IMR-90 (cell line): ENCODE data around the gene CCDC134. TPM values are rescaled to one million over a fixed set of nuclear protein-coding genes. Genes with fewer than 3 reads are reported as not detected.

Source experiments
- ATAC-seq: fragments of 200-7000 bp; cut with Tn5 transposase; 2 replicates; pipeline ENCODE4 v1.9.1; 2020; ENCODE audit warnings: low read depth, mild to moderate bottlenecking, moderate library complexity
- BruUV-seq: library from RNA; stranded (reverse); fragments of 400-500 nt; replicated peaks from 2 replicates; lab custom pipeline; 2021; lab: Mats Ljungman, UMichigan
- CTCF ChIA-PET: fragments of 300-600 bp; formaldehyde crosslinking; extraction: SDS; loops from one replicate; lab custom pipeline; 2021; ENCODE audit warnings: antibody characterized with exemption; lab: Yijun Ruan, JAX
- POLR2A ChIA-PET: fragments of 300-600 bp; sonication (Branson Sonifier 250); formaldehyde crosslinking; loops from one replicate; lab custom pipeline; 2022; ENCODE audit warnings: antibody characterized with exemption; ENCODE audit not compliant: unreplicated experiment; lab: Charles Lee
- DNase-seq: peaks from one replicate; pipeline ENCODE4 v3.0.0; 2013
- H2AFZ ChIP-seq: replicated peaks from 2 replicates; pipeline ENCODE3; 2013; ENCODE audit warnings: low read length, mild to moderate bottlenecking; ENCODE audit not compliant: poor library complexity
- H2AK5ac ChIP-seq: 2 replicates; pipeline ENCODE4 v1.6.1; 2013; ENCODE audit warnings: low read depth, low read length, inconsistent platforms
- H2AK9ac ChIP-seq: replicated peaks from 2 replicates; pipeline ENCODE3; 2013; ENCODE audit warnings: mild to moderate bottlenecking, low read depth, low read length, moderate library complexity; ENCODE audit not compliant: poor library complexity
- H2BK120ac ChIP-seq: 2 replicates; pipeline ENCODE4 v1.6.1; 2013; ENCODE audit warnings: low read depth, low read length, inconsistent platforms
- H2BK15ac ChIP-seq: 3 replicates; pipeline ENCODE4 v1.6.1; 2013; ENCODE audit warnings: low read depth, low read length, inconsistent platforms
- H2BK20ac ChIP-seq: 2 replicates; pipeline ENCODE4 v1.6.1; 2013; ENCODE audit warnings: low read depth, mild to moderate bottlenecking, inconsistent platforms, low read length, moderate library complexity
- H2BK5ac ChIP-seq: 2 replicates; pipeline ENCODE4 v1.6.1; 2013; ENCODE audit warnings: mild to moderate bottlenecking, low read depth, low read length, inconsistent platforms; ENCODE audit not compliant: poor library complexity, severe bottlenecking
- H3K14ac ChIP-seq: replicated peaks from 2 replicates; pipeline ENCODE4 v1.6.1; 2013; ENCODE audit warnings: low read depth, low read length, inconsistent platforms
- H3K18ac ChIP-seq: 2 replicates; pipeline ENCODE4 v1.6.1; 2013; ENCODE audit warnings: low read depth, low read length, control low read depth
- H3K23ac ChIP-seq: 2 replicates; pipeline ENCODE4 v1.6.1; 2013; ENCODE audit warnings: low read depth, low read length, inconsistent platforms
- H3K27ac ChIP-seq: 2 replicates; pipeline ENCODE4 v1.5.1; 2013; ENCODE audit warnings: mild to moderate bottlenecking, control low read depth, low read length; ENCODE audit not compliant: insufficient read depth
- H3K27me3 ChIP-seq: 2 replicates; pipeline ENCODE4 v1.6.1; 2013; ENCODE audit warnings: low read length; ENCODE audit not compliant: control insufficient read depth, insufficient read depth
- H3K36me3 ChIP-seq: 2 replicates; pipeline ENCODE4 v1.6.1; 2013; ENCODE audit warnings: low read length, mixed read lengths; ENCODE audit not compliant: control insufficient read depth, insufficient read depth
- H3K4ac ChIP-seq: 2 replicates; pipeline ENCODE4 v1.6.1; 2013; ENCODE audit warnings: low read depth, low read length, inconsistent platforms
- H3K4me1 ChIP-seq: 2 replicates; pipeline ENCODE4 v1.6.1; 2013; ENCODE audit warnings: low read length, mixed read lengths; ENCODE audit not compliant: control insufficient read depth, insufficient read depth
- H3K4me2 ChIP-seq: 2 replicates; pipeline ENCODE4 v1.6.1; 2013; ENCODE audit warnings: low read depth, mild to moderate bottlenecking, control low read depth, low read length, moderate library complexity
- H3K4me3 ChIP-seq: 2 replicates; pipeline ENCODE4 v1.5.1; 2013; ENCODE audit warnings: low read depth, mild to moderate bottlenecking, control low read depth, low read length, moderate library complexity; ENCODE audit not compliant: insufficient read depth
- H3K56ac ChIP-seq: 2 replicates; pipeline ENCODE4 v1.6.1; 2013; ENCODE audit warnings: low read length, inconsistent platforms; ENCODE audit not compliant: insufficient read depth; ENCODE audit errors: extremely low read depth
- H3K79me1 ChIP-seq, 2 experiments: 2 replicates each; pipeline ENCODE4 v1.6.1; 2013; ENCODE audit warnings: low read length in 2 of 2, inconsistent platforms in 1 of 2, low read depth in 1 of 2
- H3K9ac ChIP-seq: 2 replicates; pipeline ENCODE4 v1.6.1; 2013; ENCODE audit warnings: low read depth, low read length, control low read depth
- H3K9me1 ChIP-seq: 2 replicates; pipeline ENCODE4 v1.6.1; 2013; ENCODE audit warnings: low read length, inconsistent platforms; ENCODE audit not compliant: insufficient read depth
- H3K9me3 ChIP-seq: 2 replicates; pipeline ENCODE4 v1.6.1; 2013; ENCODE audit warnings: low read length; ENCODE audit not compliant: control insufficient read depth, insufficient read depth
- H4K20me1 ChIP-seq: 2 replicates; pipeline ENCODE4 v1.6.1; 2013; ENCODE audit warnings: low read length, inconsistent platforms; ENCODE audit not compliant: insufficient read depth
- H4K5ac ChIP-seq: 2 replicates; pipeline ENCODE4 v1.6.1; 2013; ENCODE audit warnings: mild to moderate bottlenecking, low read depth, low read length, control low read depth
- H4K8ac ChIP-seq, 2 experiments: 2 replicates each; pipeline ENCODE4 v1.6.1; 2013; ENCODE audit warnings: low read depth in 2 of 2, low read length in 2 of 2, control low read depth in 1 of 2, inconsistent platforms in 1 of 2
- H4K91ac ChIP-seq: 2 replicates; pipeline ENCODE4 v1.6.1; 2013; ENCODE audit warnings: low read depth, low read length, inconsistent platforms; ENCODE audit not compliant: insufficient read depth
- CHD1 ChIP-seq: IDR thresholded peaks from 2 replicates; pipeline ENCODE4 v1.6.1; 2012; ENCODE audit warnings: low read depth, low read length, improper control_type of control experiment
- FOS ChIP-seq: fragments of 150-350 bp; IDR thresholded peaks from 2 replicates; pipeline ENCODE4 v1.6.1; 2016; ENCODE audit warnings: low read depth, low read length
- MAFK ChIP-seq: IDR thresholded peaks from 2 replicates; pipeline ENCODE4 v1.6.1; 2012; ENCODE audit warnings: low read depth, low read length, improper control_type of control experiment
- RAD21 ChIP-seq: IDR thresholded peaks from 2 replicates; pipeline ENCODE4 v1.6.1; 2012; ENCODE audit warnings: low read length, improper control_type of control experiment
- RFX5 ChIP-seq: IDR thresholded peaks from 2 replicates; pipeline ENCODE4 v1.8.0; 2012; ENCODE audit warnings: low read depth, mild to moderate bottlenecking, low read length, moderate library complexity
- WGBS, 2 experiments: methylation state at CpG; one replicate each; pipeline versions ENCODE4 v1.1.5 to v1.1.7; 2013; ENCODE audit warnings: missing lambda C conversion rate in 2 of 2; ENCODE audit not compliant: insufficient read length in 1 of 2; ENCODE audit errors: extremely low coverage in 2 of 2; 5-methylcytosine and 5-hydroxymethylcytosine counted together
- dilution Hi-C: fragments of 300-500 bp; cut with HindIII; formaldehyde crosslinking; loops from one replicate; pipeline ENCODE4 v1.14.3; 2018; ENCODE audit warnings: low sequenced_read_pairs; ENCODE audit not compliant: unreplicated experiment
- in situ Hi-C: fragments of 300-500 bp; cut with MboI; formaldehyde crosslinking; loops from 3 replicates; pipeline ENCODE4 v1.14.3; 2019; ENCODE audit warnings: low sequenced_read_pairs, inconsistent platforms, mixed read lengths
- intact Hi-C: fragments of 100-400 bp; cut with micrococcal nuclease; formaldehyde crosslinking; loops from 2 replicates; pipeline ENCODE4 v1.10.0; 2022
- polyA plus RNA-seq, 3 experiments: library from polyadenylated mRNA; depleted of rRNA; stranded (reverse); fragments of >200 nt; gene quantifications; 2 replicates each; pipeline ENCODE4 v1.2.3, GENCODE V29; 2012; ENCODE audit warnings: low replicate concordance in 1 of 3
- total RNA-seq: library from RNA; depleted of rRNA; stranded (reverse); fragments of >200 nt; gene quantifications from 2 replicates; pipeline ENCODE4 v1.2.3, GENCODE V29; 2012
- TF ChIP-seq, protein P1 (sequence below): conservative IDR thresholded peaks from 2 replicates; pipeline ENCODE4 v1.5.1; 2012; ENCODE audit warnings: mild to moderate bottlenecking, low read depth, low read length, improper control_type of control experiment

Gene CCDC134
- total and polyA plus RNA-seq, 2 of the 4 experiments (the other 2 are of a cell fraction), result 5.1 to 7.0 TPM

DNA sequence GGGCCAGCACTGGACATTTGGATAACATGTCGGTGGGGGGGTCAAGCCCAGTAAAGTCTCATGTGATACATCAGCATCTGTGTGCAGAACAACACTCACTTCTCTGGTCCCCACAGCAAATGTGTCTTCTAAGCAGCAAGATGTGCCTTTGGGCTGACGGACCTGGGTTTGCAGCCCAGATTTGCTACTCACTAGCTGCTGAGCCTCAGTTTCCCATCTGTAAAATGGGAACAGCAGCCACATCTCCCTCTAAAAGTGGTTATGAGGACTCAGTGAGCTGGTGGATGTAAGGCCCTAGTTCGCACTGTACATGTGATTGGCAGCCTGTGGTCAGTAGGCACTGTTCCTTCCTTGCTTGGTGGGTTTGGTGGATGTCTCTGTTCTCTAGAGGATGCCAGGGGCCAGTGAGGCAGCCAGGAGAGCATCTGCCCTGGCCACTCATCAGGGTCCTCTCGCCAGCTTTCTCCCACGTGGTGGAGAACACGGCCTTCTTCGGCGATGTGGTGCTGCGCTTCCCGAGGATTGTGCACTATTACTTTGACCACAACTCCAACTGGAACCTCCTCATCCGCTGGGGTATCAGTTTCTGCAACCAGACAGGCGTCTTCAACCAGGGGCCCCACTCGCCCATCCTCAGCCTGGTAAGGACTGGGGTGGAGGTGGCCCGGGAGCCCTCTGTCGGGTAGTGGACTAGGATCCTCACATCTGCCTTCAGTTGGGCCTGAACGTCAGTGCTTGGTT, 12.5 kb downstream of the CCDC134 start:
- no peak overlapping the region for H4K91ac ChIP-seq
- intact Hi-C loops, result no loop called here
- no peak overlapping the region for H2BK5ac ChIP-seq
- peaks cover 12% of the 10 kb centered on the region for H3K9me1 ChIP-seq
- no peaks in the 10 kb centered on the region for H3K4me1 ChIP-seq
- peaks cover 0 to 3% of the 10 kb centered on the region in 2 experiments; a peak in 1 of 4 replicates for H3K79me1 ChIP-seq
- H3K4me3 ChIP-seq, result no peak overlapping the region
- no peak overlapping the region for H2AK9ac ChIP-seq
- TF ChIP-seq MAFK (no peak), RAD21 (no peak), FOS (no peak), RFX5 (no peak), CHD1 (no peak)
- TF ChIP-seq, protein P1, sequence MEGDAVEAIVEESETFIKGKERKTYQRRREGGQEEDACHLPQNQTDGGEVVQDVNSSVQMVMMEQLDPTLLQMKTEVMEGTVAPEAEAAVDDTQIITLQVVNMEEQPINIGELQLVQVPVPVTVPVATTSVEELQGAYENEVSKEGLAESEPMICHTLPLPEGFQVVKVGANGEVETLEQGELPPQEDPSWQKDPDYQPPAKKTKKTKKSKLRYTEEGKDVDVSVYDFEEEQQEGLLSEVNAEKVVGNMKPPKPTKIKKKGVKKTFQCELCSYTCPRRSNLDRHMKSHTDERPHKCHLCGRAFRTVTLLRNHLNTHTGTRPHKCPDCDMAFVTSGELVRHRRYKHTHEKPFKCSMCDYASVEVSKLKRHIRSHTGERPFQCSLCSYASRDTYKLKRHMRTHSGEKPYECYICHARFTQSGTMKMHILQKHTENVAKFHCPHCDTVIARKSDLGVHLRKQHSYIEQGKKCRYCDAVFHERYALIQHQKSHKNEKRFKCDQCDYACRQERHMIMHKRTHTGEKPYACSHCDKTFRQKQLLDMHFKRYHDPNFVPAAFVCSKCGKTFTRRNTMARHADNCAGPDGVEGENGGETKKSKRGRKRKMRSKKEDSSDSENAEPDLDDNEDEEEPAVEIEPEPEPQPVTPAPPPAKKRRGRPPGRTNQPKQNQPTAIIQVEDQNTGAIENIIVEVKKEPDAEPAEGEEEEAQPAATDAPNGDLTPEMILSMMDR, result no peak
- ChIA-PET CTCF (no interaction called here), POLR2A (no interaction called here)
- no peak overlapping the region for H3K23ac ChIP-seq
- dilution Hi-C loops, result no loop called here
- no peaks in the 10 kb centered on the region for H4K20me1 ChIP-seq
- 92% methylated on average over 6 of the region's 16 CpGs; no CpG with 5 or more reads in 1 of the 2 experiments for WGBS, 2 experiments
- no peak overlapping the region for H3K14ac ChIP-seq
- no peak overlapping the region for H3K9ac ChIP-seq
- in situ Hi-C loops, result no loop called here
- no peak overlapping the region for H4K8ac ChIP-seq
- H3K36me3 ChIP-seq, result peaks cover 6% of the 10 kb centered on the region; the same call in 1 of the 2 replicates
- ATAC-seq (no peak), DNase-seq (no peak)
- H3K4me2 ChIP-seq, result no peak overlapping the region
- H4K5ac ChIP-seq, result no peak overlapping the region
- H3K27me3 ChIP-seq, result no peaks in the 10 kb centered on the region
- no peak overlapping the region for H2AK5ac ChIP-seq
- H2BK15ac ChIP-seq, result no peak overlapping the region
- H3K4ac ChIP-seq, result no peak overlapping the region
- H2BK20ac ChIP-seq, result no peak overlapping the region
- no peaks in the 10 kb centered on the region for H3K9me3 ChIP-seq
- no TSS peak for BruUV-seq
- H3K18ac ChIP-seq, result no peak overlapping the region
- no peak overlapping the region for H3K56ac ChIP-seq
- H2BK120ac ChIP-seq, result no peak overlapping the region
- no peak overlapping the region for H2AFZ ChIP-seq
- no peak overlapping the region for H3K27ac ChIP-seq
